Measurements from ENCODE around the gene PDXK. TPM values are rescaled to one million over a fixed set of nuclear protein-coding genes. Genes with fewer than 3 reads are reported as not detected.

PDXK gene
- total and polyA plus RNA-seq, 9 of the 15 experiments (the other 6 are each of a cell fraction or from before 2014, with no cell fraction given) = 5.6 to 162 (median 76.5) TPM

- H3K27ac ChIP-seq (ENCODE audit: extremely low read depth, low read depth, low read length) = no peak overlapping the region
- ATAC-seq = peak; percentile 34
- no peaks in the 10 kb centered on the region for H3K27me3 ChIP-seq (ENCODE audit: control insufficient read depth in 2 of 2, insufficient read depth in 2 of 2, low read length in 2 of 2)
- H3K9me1 ChIP-seq (ENCODE audit: control insufficient read depth, insufficient read depth, low read length) = no peaks in the 10 kb centered on the region
- no peaks in the 10 kb centered on the region for H3K9me3 ChIP-seq (replicated peaks; ENCODE audit: control insufficient read depth, insufficient read depth, low read depth, low read length)
- H3K4me2 ChIP-seq (ENCODE audit: insufficient read depth, low read length) = no peak overlapping the region
- WGBS (ENCODE audit: insufficient coverage, low coverage, missing lambda C conversion rate) = 91% methylated on average over 22 of the region's 22 CpGs
- in situ Hi-C loops (cut with MboI) (no loop called here), intact Hi-C loops (cut with micrococcal nuclease) (no loop called here)
- ChIA-PET CTCF (ENCODE audit: low intra/inter-chr PET ratio) (interaction anchor here (1.1 kb wide), 1 partner anchor 178 kb away, joined by 3 read pairs; no protein-coding TSS in a partner anchor), POLR2A (no interaction called here)
- H3K4me3 ChIP-seq = no peak overlapping the region
- H3K36me3 ChIP-seq (ENCODE audit: control insufficient read depth, insufficient read depth, low read length) = peaks cover 75% of the 10 kb centered on the region
- no peaks in the 10 kb centered on the region for H4K20me1 ChIP-seq (replicated peaks; ENCODE audit: control insufficient read depth, insufficient read depth, low read length)
- H3K79me2 ChIP-seq (ENCODE audit: control insufficient read depth, insufficient read depth, low read length) = no peaks in the 10 kb centered on the region
- H3K9ac ChIP-seq (ENCODE audit: insufficient read depth in 1 of 2, low read depth in 2 of 2, low read length in 2 of 2) = peak overlapping the region in 1 of 2 experiments; percentile 28; a peak in 1 of 4 replicates
- no peak for DNase-seq (ENCODE audit: extremely low read depth in 1 of 4, low spot score in 3 of 4)
- peaks cover 0 to 34% of the 10 kb centered on the region in 2 experiments; a peak in 2 of 5 replicates for H3K4me1 ChIP-seq (replicated peaks in 1 of 2; ENCODE audit: control insufficient read depth in 2 of 2, insufficient read depth in 2 of 2, low read length in 2 of 2)
- no peak overlapping the region for H2AFZ ChIP-seq (ENCODE audit: low read depth, low read length)
- FAIRE-seq = no peak
- no TSS peak for BruUV-seq (replicated peaks)
- TF ChIP-seq POLR2AphosphoS5 (IDR thresholded peaks at IDR 0.05; ENCODE audit: control insufficient read depth, insufficient read depth, low read depth, low read length) (no peak), STAG1 (CRISPR knock-in tag; IDR thresholded peaks at IDR 0.05; ENCODE audit: borderline replicate concordance) (0 out of 2 replicates have a peak, but pooled peaks have one; percentile 19), ZNF717 (CRISPR knock-in tag; IDR thresholded peaks at IDR 0.05) (no peak), ZBTB33 (CRISPR knock-in tag; IDR thresholded peaks at IDR 0.05) (peak; percentile 69), REST (IDR thresholded peaks at IDR 0.05; ENCODE audit: borderline replicate concordance) (peak; percentile 30; the same call in 1 of the 2 replicates), REST (CRISPR knock-in tag; IDR thresholded peaks at IDR 0.05; ENCODE audit: low read depth) (no peak), RAD21 (CRISPR knock-in tag; conservative IDR thresholded peaks at IDR 0.05 in 1 of 2, IDR thresholded peaks at IDR 0.05 in 1 of 2) (peak in 1 of 2 experiments; percentile 36; a peak in 2 of 4 replicates), HINFP (tag; conservative IDR thresholded peaks at IDR 0.05; ENCODE audit: low read depth) (no peak)
Measured at GRCh38 chr21:43760391-43760958, 41.5 kb downstream of the PDXK start.

All from K562 (cell line).